HG03139 (cell line): ENCODE measurements around the gene CSTF2.
"Not testable (repeated sequence)": the region's sequence is repeated elsewhere in the genome, so short reads cannot be mapped to it uniquely, and the experiment has no call there.

ENCODE experiments used
- ATAC-seq: cut with Tn5 transposase; IDR thresholded peaks from one replicate; pipeline ENCODE4 v1.9.1; 2021; ENCODE audit not compliant: unreplicated experiment

Gene CSTF2

DNA sequence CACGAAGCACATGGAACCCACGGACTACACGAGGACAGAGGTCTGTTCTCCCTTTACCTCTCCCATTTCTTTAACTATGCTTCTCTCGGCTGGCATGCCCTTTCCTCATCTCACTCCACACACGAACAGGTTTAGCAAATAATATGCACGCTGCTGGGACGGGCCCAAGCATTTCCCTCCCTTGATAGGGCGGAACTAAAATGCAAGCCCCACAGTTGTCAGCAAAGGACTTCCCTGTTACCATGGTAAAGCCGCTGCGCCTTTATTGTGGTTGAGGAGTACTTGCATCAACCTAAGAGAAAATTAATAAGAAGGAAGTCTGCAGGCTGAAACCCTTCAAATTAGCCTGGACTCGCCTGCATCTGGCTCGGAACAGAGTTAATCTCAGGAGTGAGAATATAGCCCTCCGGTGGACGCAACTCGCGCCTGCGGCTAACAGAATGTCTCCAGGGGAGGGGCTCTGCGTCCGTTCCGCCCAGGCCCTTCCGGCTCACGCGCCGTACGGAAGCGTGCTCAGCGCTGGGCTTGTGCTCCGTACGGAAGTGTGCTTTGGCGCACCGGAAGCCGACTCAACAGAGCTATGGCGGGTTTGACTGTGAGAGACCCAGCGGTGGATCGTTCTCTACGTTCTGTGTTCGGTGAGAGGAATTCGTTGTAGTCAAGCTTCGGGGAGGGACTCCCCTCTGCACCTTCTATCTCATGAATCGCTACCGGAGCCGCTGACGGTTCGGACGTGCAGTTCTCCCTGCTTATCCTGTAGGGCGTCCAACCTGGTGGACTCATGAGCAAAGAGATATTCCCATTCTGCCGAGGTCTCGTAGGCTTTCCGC is at the start of gene CSTF2:
CSTF2 (plus strand) TSS at position 555 of the 830 bp plus-strand sequence; CDS start at position 581, 26 bp downstream.
- ATAC-seq, result peak; percentile 100

DNA sequence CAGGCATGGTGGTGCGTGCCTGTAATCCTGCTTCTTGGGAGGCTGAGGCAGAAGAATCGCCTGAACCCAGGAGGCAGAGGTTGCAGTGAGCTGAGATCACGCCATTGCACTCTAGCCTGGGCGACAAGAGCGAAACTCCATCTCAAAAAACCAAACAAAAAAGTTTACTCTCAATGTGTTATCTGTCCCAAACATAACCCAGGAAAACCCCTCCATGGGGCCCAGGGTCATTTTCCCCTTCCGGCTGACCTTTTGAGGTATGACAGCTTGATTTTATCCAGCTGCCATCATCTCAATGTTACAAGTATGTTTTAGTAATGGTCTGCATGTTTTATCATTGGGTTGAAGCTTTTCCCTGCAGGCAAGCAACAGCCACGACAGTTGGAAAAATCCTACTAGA is 23.8 kb upstream of the CSTF2 start:
- not testable (repeated sequence) for ATAC-seq

DNA sequence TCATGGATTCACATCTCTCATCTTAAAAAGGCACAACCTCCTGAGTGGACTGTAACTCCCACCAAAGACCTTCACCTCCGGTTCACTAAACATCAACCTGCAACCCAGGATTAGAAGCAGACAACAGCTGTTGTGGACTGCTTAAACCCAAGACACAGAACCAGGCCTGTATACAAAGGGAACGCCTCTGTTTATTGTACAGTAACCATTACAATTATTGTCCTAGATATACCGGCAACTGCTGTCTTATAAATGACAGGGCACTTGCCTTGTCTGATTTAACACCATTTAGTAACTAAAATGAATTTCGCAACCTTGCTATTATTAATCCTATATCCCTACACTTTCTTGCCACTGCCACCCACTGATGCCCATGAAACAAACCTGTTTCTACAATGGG is 22.8 kb upstream of the CSTF2 start:
- no peak for ATAC-seq

- no peak for ATAC-seq
These were observed 21.5 kb upstream of the CSTF2 start for GRCh38 chrX:100798484-100799214.

DNA sequence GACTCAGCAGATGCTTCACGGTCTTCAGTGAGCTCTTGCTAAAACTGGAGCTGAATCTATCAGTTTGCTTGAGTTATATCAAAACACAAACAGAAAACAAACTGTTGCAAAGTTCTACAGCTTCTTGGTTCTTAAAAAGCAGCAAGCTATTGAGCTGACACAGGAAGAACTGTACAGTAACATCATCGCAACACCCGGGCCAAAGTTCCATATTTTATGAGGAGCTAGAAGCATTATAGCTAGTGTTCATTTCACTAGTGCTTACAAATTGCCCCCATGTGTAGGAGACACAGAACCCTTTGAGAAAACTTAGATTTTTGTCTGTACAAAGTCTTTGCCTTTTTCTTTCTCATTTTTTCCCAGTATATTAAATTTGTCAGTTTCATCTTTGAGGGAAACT is 17.3 kb upstream of the CSTF2 start:
- no peak for ATAC-seq

GRCh38 chrX:100804780-100805179 is 15.4 kb upstream of the CSTF2 start:
- no peak for ATAC-seq

- not testable (repeated sequence) for ATAC-seq
These were observed 11.9 kb upstream of the CSTF2 start for GRCh38 chrX:100808265-100808664.

GRCh38 chrX:100812216-100813158 is 7.7 kb upstream of the CSTF2 start:
- no peak for ATAC-seq

GRCh38 chrX:100817340-100817739 is 2.9 kb upstream of the CSTF2 start:
- ATAC-seq, result no peak

DNA sequence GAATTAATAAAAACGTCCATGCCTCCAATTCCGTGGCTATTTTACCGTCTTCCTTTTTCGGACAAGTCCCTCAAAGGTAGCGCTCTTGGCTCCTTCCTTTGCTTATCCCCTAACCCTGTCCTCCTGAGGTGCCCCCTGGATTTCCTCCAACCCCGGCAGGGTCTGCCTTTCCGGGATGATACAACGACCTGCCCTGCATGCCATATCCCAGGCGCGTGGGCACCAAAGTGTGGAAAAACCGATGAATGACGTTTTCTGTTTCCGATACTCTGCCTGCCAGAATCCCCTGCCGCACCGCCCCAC is 706 bp upstream of the CSTF2 start:
- no peak for ATAC-seq

GRCh38 chrX:100829730-100830129 is 9.5 kb downstream of the CSTF2 start:
- no peak for ATAC-seq

- ATAC-seq, result no peak
These were observed 10.0 kb downstream of the CSTF2 start for GRCh38 chrX:100830143-100830542.

- no peak for ATAC-seq
These were observed 10.4 kb downstream of the CSTF2 start for GRCh38 chrX:100830547-100830946.

GRCh38 chrX:100831219-100831946 is 11.2 kb downstream of the CSTF2 start:
- ATAC-seq, result no peak

- ATAC-seq, result no peak
These were observed 30.1 kb downstream of the CSTF2 start for GRCh38 chrX:100850317-100850716.

DNA sequence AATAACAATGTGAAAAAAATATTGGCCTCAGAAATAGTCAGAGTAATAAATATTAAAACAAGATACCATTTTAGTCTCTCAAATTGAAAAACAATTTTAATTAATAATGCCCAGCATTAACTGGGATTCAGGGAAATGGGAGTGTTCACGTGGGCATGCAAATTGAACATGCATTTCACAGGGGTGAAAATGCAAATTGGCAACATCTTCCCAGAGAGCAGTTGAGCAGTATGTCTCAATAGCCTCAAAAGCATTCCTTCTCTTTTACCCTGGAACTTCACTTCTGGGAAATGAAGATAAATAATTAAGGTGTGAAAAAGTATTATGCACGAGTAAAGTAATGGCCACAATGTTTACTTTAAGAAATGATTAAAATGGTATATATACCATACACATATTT is 32.6 kb downstream of the CSTF2 start:
- ATAC-seq, result no peak

DNA sequence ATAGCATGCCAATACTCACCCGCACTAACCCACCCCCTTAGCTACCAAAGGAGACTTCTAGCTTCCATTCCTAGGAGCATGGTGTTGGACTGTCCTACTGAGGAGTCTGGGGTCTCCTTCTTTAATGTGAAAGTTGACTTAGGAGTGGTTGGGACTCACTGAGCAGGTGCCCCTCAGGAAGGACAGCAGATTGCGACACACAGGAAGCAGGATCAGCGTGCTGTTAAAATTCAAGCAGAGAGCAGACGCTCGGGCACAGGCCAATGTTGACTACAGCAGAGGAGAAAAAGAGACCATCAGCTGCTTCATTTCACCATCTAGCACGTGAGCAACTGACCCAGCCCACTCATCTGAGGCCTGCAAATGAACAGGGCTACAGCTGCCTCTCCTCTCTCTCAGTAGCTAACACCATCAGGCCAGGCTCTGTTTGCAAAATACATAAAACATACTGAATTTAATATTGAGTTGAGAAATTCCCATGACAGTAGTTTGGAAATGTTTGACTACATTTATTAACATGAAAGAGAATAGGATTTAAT is 43.2 kb downstream of the CSTF2 start:
- ATAC-seq, result no peak

DNA sequence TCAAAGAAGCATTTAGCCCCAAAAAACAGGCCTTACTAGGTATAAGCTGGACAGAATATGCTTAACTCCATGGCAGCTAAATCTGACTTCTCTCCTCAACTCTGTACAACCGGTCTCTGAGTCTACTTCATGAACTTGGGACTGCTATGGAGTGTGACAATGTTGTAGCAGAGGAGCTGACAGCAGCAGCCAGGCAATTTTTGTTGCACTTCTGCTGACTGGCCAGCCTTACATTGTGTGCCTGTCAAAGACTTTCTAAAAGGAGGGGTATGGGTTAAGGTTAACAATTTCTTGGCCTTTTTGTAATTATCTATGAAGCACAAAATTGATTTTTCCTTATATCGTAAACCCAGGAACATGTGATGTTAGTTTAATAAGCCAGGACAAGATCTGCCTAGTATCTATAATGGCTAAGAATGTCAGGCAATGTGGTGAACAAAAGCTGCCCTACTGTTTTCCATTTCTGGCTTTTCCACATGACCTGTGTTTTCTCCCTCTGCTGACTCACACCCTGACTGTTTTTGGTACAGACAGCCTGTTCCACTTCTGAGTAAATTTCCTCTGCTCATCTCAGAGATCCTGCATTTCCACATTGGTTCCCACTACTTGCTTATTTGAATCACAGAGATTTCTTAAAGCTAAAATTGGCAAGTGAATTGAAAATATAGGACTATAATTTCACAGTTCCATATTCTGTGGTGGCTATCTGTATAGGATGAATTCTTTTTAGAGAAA is 44.6 kb downstream of the CSTF2 start:
- ATAC-seq, result no peak

DNA sequence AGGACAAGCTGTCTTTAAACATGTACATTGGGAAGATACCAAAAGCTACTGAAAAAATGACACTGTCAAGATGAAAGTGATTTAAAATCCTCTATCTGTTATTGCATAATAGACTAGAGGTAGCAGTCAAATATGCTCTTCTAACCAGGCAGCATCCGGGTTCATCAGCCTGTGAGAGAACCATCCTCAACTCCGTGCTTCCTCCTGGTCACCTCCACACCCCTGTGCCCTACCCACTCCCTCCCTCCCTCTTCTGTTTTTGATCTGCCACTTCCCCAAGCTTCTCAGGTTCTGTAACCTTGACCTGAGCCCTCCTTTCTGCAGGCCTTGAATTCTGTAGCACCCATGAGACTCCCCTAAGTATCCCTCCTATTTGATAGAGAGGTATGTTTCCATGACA is 48.1 kb downstream of the CSTF2 start:
- ATAC-seq, result no peak

- ATAC-seq, result no peak
These were observed 50.3 kb downstream of the CSTF2 start for GRCh38 chrX:100870527-100870926.
